PC-3 (cell line): Measurements from ENCODE around the gene EHBP1. TPM values are rescaled to one million over a fixed set of nuclear protein-coding genes. Genes with fewer than 3 reads are reported as not detected.
A peak's percentile ranks its signal among the peaks of the same experiment; 100 is the strongest.

Experiments used
- ATAC-seq: fragments of 200-7000 bp; cut with Tn5 transposase; 2 replicates; pipeline ENCODE4 v1.9.1; 2020; ENCODE audit warnings: mild to moderate bottlenecking, moderate library complexity
- BruUV-seq: library from RNA; stranded (reverse); fragments of 400-500 nt; replicated peaks from 2 replicates; lab custom pipeline; 2021; lab: Mats Ljungman, UMichigan
- CTCF ChIA-PET: fragments of 300-600 bp; sonication (Branson Sonifier 250); formaldehyde crosslinking; loops from one replicate; lab custom pipeline; 2022; ENCODE audit warnings: antibody characterized with exemption; lab: Charles Lee
- POLR2A ChIA-PET: fragments of 300-600 bp; sonication (Branson Sonifier 250); formaldehyde crosslinking; loops from one replicate; lab custom pipeline; 2022; ENCODE audit warnings: antibody characterized with exemption; ENCODE audit not compliant: unreplicated experiment; lab: Charles Lee
- DNase-seq: peaks from one replicate; pipeline ENCODE4 v3.0.0-alpha.2; 2015
- H2AFZ ChIP-seq: fragments of 300-600 bp; sonication (generic); 2 replicates; pipeline ENCODE4 v1.6.0; 2016; ENCODE audit warnings: antibody characterized with exemption, low read length
- H3F3A ChIP-seq: fragments of 300-600 bp; sonication (generic); one replicate; pipeline ENCODE4 v1.6.0; 2017; ENCODE audit warnings: antibody characterized with exemption, low read length, control low read depth, mild to moderate bottlenecking; ENCODE audit not compliant: unreplicated experiment
- H3K27ac ChIP-seq: fragments of 300-600 bp; sonication (generic); 2 replicates; pipeline ENCODE4 v1.5.1; 2016; ENCODE audit warnings: mild to moderate bottlenecking, low read length
- H3K27me3 ChIP-seq: fragments of 300-600 bp; sonication (generic); 2 replicates; pipeline ENCODE4 v1.6.1; 2016; ENCODE audit warnings: low read length, mixed read lengths
- H3K36me3 ChIP-seq: fragments of 300-600 bp; sonication (generic); 2 replicates; pipeline ENCODE4 v1.6.1; 2016; ENCODE audit warnings: low read depth, mixed run types, low read length, mixed read lengths
- H3K4me1 ChIP-seq: fragments of 300-600 bp; sonication (generic); 2 replicates; pipeline ENCODE4 v1.5.1; 2016; ENCODE audit warnings: low read length; ENCODE audit not compliant: insufficient read depth
- H3K4me2 ChIP-seq: fragments of 300-600 bp; sonication (generic); 2 replicates; pipeline ENCODE4 v1.6.0; 2016; ENCODE audit warnings: low read length
- H3K4me3 ChIP-seq: fragments of 300-600 bp; sonication (generic); 2 replicates; pipeline ENCODE4 v1.5.1; 2016; ENCODE audit warnings: mild to moderate bottlenecking, low read length, mixed read lengths
- H3K79me2 ChIP-seq: fragments of 300-600 bp; sonication (generic); 2 replicates; pipeline ENCODE4 v1.6.1; 2017; ENCODE audit warnings: low read length, mixed read lengths
- H3K9ac ChIP-seq: fragments of 300-600 bp; sonication (generic); 2 replicates; pipeline ENCODE4 v1.6.0; 2016; ENCODE audit warnings: mild to moderate bottlenecking, low read length
- H3K9me2 ChIP-seq: fragments of 300-600 bp; sonication (generic); replicated peaks from 2 replicates; pipeline ENCODE4 v1.6.1; 2016; ENCODE audit warnings: mixed run types, low read length, mixed read lengths
- H3K9me3 ChIP-seq: fragments of 300-600 bp; sonication (generic); 2 replicates; pipeline ENCODE4 v1.6.1; 2016; ENCODE audit warnings: low read length, mixed read lengths
- H4K20me1 ChIP-seq: fragments of 300-600 bp; sonication (generic); 2 replicates; pipeline ENCODE4 v1.6.1; 2016; ENCODE audit warnings: low read length, mixed read lengths
- EZH2 ChIP-seq: fragments of 300-600 bp; sonication (generic); IDR thresholded peaks from one replicate; pipeline ENCODE4 v1.6.1; 2017; ENCODE audit warnings: antibody characterized with exemption, mild to moderate bottlenecking, low read length; ENCODE audit not compliant: unreplicated experiment
- EZH2phosphoT487 ChIP-seq: fragments of 300-600 bp; sonication (generic); IDR thresholded peaks from 2 replicates; pipeline ENCODE4 v1.6.1; 2018; ENCODE audit warnings: mild to moderate bottlenecking, antibody characterized with exemption, low read length, borderline replicate concordance
- intact Hi-C: fragments of 100-400 bp; cut with micrococcal nuclease; formaldehyde crosslinking; loops from 2 replicates; pipeline ENCODE4 v1.9.0; 2023
- total RNA-seq: library from RNA; depleted of rRNA; stranded (reverse); fragments of >200 nt; gene quantifications from 2 replicates; pipeline ENCODE4 v1.2.3, GENCODE V29; 2014
- TF ChIP-seq, protein P1 (sequence below): fragments of 300-600 bp; sonication (generic); conservative IDR thresholded peaks from 2 replicates; pipeline ENCODE4 v1.5.1; 2017; ENCODE audit warnings: antibody characterized with exemption, low read depth, mild to moderate bottlenecking, low read length

EHBP1 gene
- total RNA-seq, 1 experiment from 2014 or later, result 25.7 TPM

GRCh38 chr2:62998949-62999348 is 293.4 kb downstream of the EHBP1 start:
- H3F3A ChIP-seq, result no peaks in the 10 kb centered on the region
- CTCF ChIA-PET, result no interaction called here
- peaks cover 7% of the 10 kb centered on the region; the same call in 1 of the 2 replicates for H3K36me3 ChIP-seq
- no peak overlapping the region for H3K27ac ChIP-seq
- no peaks in the 10 kb centered on the region for H3K27me3 ChIP-seq
- no peaks in the 10 kb centered on the region for H4K20me1 ChIP-seq
- no peaks in the 10 kb centered on the region for H3K9me2 ChIP-seq
- DNase-seq (peak; percentile 34), ATAC-seq (0 out of 2 replicates have a peak, but pooled peaks have one; percentile 37)
- no peak overlapping the region for H2AFZ ChIP-seq
- no TSS peak for BruUV-seq
- no peak overlapping the region for H3K4me3 ChIP-seq
- POLR2A ChIA-PET, result no interaction called here
- intact Hi-C loops, result no loop called here
- H3K4me1 ChIP-seq, result peaks cover 19% of the 10 kb centered on the region
- no peak overlapping the region for H3K4me2 ChIP-seq
- no peaks in the 10 kb centered on the region for H3K9me3 ChIP-seq
- H3K9ac ChIP-seq, result no peak overlapping the region
- H3K79me2 ChIP-seq, result no peaks in the 10 kb centered on the region
- TF ChIP-seq EZH2phosphoT487, result no peak
- TF ChIP-seq, protein P1, sequence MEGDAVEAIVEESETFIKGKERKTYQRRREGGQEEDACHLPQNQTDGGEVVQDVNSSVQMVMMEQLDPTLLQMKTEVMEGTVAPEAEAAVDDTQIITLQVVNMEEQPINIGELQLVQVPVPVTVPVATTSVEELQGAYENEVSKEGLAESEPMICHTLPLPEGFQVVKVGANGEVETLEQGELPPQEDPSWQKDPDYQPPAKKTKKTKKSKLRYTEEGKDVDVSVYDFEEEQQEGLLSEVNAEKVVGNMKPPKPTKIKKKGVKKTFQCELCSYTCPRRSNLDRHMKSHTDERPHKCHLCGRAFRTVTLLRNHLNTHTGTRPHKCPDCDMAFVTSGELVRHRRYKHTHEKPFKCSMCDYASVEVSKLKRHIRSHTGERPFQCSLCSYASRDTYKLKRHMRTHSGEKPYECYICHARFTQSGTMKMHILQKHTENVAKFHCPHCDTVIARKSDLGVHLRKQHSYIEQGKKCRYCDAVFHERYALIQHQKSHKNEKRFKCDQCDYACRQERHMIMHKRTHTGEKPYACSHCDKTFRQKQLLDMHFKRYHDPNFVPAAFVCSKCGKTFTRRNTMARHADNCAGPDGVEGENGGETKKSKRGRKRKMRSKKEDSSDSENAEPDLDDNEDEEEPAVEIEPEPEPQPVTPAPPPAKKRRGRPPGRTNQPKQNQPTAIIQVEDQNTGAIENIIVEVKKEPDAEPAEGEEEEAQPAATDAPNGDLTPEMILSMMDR, result no peak
- no peak for TF ChIP-seq EZH2

DNA sequence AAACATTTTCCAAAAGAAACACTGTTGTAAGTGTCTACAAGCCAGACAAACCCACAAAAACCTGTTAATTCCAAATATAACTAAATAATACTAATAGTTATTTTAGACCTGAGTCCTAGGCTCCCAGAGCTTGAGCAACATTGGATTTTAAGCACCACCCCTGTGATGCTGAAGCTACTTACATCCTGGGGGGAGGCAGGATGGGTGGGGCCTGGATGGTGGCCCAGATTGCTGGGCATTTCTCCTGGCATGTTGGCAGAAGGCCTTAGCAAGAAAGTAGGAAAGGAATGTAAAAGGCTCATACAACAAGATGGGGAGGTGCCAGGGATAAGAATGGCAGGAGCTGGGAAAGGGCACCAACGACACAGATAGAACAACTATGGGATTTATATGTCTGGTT is 294.4 kb downstream of the EHBP1 start:
- H3K27ac ChIP-seq, result no peak overlapping the region
- ATAC-seq (peak; percentile 87), DNase-seq (peak; percentile 77)
- H3K9ac ChIP-seq, result no peak overlapping the region
- H3K4me2 ChIP-seq, result no peak overlapping the region
- ChIA-PET CTCF (no interaction called here), POLR2A (no interaction called here)
- no peaks in the 10 kb centered on the region for H3K27me3 ChIP-seq
- peaks cover 4% of the 10 kb centered on the region; the same call in 1 of the 2 replicates for H3K36me3 ChIP-seq
- H3K9me2 ChIP-seq, result no peaks in the 10 kb centered on the region
- TF ChIP-seq, protein P1, result no peak
- no peak for TF ChIP-seq EZH2
- no peak for TF ChIP-seq EZH2phosphoT487
- intact Hi-C loops, result no loop called here
- no TSS peak for BruUV-seq
- H3F3A ChIP-seq, result no peaks in the 10 kb centered on the region
- H3K9me3 ChIP-seq, result no peaks in the 10 kb centered on the region
- H4K20me1 ChIP-seq, result no peaks in the 10 kb centered on the region
- no peaks in the 10 kb centered on the region for H3K79me2 ChIP-seq
- peaks cover 19% of the 10 kb centered on the region for H3K4me1 ChIP-seq
- H2AFZ ChIP-seq, result no peak overlapping the region
- no peak overlapping the region for H3K4me3 ChIP-seq

- no peaks in the 10 kb centered on the region for H3K36me3 ChIP-seq
- no TSS peak for BruUV-seq
- no peaks in the 10 kb centered on the region for H3K79me2 ChIP-seq
- H3K9me2 ChIP-seq, result no peaks in the 10 kb centered on the region
- H3F3A ChIP-seq, result no peaks in the 10 kb centered on the region
- ChIA-PET CTCF (no interaction called here), POLR2A (no interaction called here)
- intact Hi-C loops, result no loop called here
- no peak overlapping the region for H2AFZ ChIP-seq
- peaks cover 19% of the 10 kb centered on the region for H3K4me1 ChIP-seq
- H3K4me2 ChIP-seq, result no peak overlapping the region
- TF ChIP-seq, protein P1, result no peak
- no peak for TF ChIP-seq EZH2
- no peak for TF ChIP-seq EZH2phosphoT487
- H3K9me3 ChIP-seq, result no peaks in the 10 kb centered on the region
- no peaks in the 10 kb centered on the region for H4K20me1 ChIP-seq
- H3K27ac ChIP-seq, result no peak overlapping the region
- no peak for DNase-seq
- ATAC-seq, result no peak
- no peak overlapping the region for H3K4me3 ChIP-seq
- no peak overlapping the region for H3K9ac ChIP-seq
- no peaks in the 10 kb centered on the region for H3K27me3 ChIP-seq
These were observed 295.3 kb downstream of the EHBP1 start for GRCh38 chr2:63000801-63001200.
